ENCODE results near the gene COL11A2. TPM values are rescaled to one million over a fixed set of nuclear protein-coding genes. Genes with fewer than 3 reads are reported as not detected.

The COL11A2 gene
- polyA plus RNA-seq, 3 donors: 0.57 TPM; not detected in 2

DNA sequence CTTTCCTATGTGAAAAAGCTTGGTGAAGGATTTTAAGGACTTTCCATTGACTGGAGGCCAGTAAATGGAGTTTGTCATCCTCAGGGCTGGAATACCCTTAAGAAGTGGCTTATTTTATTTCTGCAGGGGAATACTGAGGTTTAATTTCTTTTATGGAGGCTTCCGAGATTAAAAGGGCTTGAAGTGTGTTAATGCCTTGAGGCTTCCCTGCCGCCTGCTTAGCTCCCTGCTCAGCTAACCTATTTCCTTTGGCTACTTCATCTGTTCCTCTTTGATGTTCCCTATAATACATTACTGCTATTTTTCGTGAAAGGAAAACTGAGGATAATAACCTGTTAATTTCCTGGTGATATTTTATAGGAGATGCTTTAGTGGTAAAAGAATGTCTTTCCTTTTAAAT lies 72.3 kb downstream of the COL11A2 start:
- peaks cover 26% of the 10 kb centered on the region for H3K4me1 Mint-ChIP-seq
- intact Hi-C loops (cut with micrococcal nuclease): loop anchor here in 1 of 2 donors (5.0 kb wide), 2 partner anchors 37 to 127 kb away; no protein-coding TSS in a partner anchor
- Histone ChIP-seq H3K4me1 (ENCODE audit: control insufficient read depth in 1 of 2, insufficient read depth in 2 of 2, low read length in 2 of 2) (peaks cover 19 to 24% of the 10 kb centered on the region in 2 donors), H3K9ac (ENCODE audit: insufficient read depth, low read length, poor library complexity, severe bottlenecking) (no peak overlapping the region), H3K36me3 (replicated peaks in 1 of 2; ENCODE audit: control insufficient read depth in 1 of 2, insufficient read depth in 2 of 2, low read length in 2 of 2) (no peaks in the 10 kb centered on the region), H3K9me3 (replicated peaks in 1 of 2; ENCODE audit: control insufficient read depth in 1 of 2, insufficient read depth in 1 of 2, low read length in 2 of 2) (peaks cover 17 to 18% of the 10 kb centered on the region in 2 donors), H3K27ac (ENCODE audit: low read depth in 1 of 2, low read length in 2 of 2) (no peak overlapping the region), H3K4me2 (replicated peaks; ENCODE audit: extremely low read depth, low read length, poor library complexity, severe bottlenecking) (no peak overlapping the region), H2AFZ (ENCODE audit: insufficient read depth, low read depth, low read length, poor library complexity, severe bottlenecking) (no peak overlapping the region), H3K27me3 (ENCODE audit: control insufficient read depth in 2 of 2, insufficient read depth in 2 of 2, low read length in 2 of 2) (peaks cover 17 to 21% of the 10 kb centered on the region in 2 donors), H4K20me1 (ENCODE audit: insufficient read depth, low read length) (no peaks in the 10 kb centered on the region), H3K4me3 (replicated peaks in 1 of 3; ENCODE audit: low read depth in 2 of 3, low read length in 3 of 3) (no peak overlapping the region), H3K79me2 (ENCODE audit: insufficient read depth, low read length) (no peaks in the 10 kb centered on the region)
- DNase-seq: no peak
- no peak overlapping the region for H3K4me3 Mint-ChIP-seq
- WGBS (ENCODE audit: insufficient coverage): no CpG with 5 or more reads among the region's 3 CpGs
- TF ChIP-seq, protein P1, sequence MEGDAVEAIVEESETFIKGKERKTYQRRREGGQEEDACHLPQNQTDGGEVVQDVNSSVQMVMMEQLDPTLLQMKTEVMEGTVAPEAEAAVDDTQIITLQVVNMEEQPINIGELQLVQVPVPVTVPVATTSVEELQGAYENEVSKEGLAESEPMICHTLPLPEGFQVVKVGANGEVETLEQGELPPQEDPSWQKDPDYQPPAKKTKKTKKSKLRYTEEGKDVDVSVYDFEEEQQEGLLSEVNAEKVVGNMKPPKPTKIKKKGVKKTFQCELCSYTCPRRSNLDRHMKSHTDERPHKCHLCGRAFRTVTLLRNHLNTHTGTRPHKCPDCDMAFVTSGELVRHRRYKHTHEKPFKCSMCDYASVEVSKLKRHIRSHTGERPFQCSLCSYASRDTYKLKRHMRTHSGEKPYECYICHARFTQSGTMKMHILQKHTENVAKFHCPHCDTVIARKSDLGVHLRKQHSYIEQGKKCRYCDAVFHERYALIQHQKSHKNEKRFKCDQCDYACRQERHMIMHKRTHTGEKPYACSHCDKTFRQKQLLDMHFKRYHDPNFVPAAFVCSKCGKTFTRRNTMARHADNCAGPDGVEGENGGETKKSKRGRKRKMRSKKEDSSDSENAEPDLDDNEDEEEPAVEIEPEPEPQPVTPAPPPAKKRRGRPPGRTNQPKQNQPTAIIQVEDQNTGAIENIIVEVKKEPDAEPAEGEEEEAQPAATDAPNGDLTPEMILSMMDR (IDR thresholded peaks at IDR 0.05): no peak
- peaks cover 26 to 37% (median 28%) of the 10 kb centered on the region in 3 donors for H3K27me3 Mint-ChIP-seq (ENCODE audit: low read depth in 3 of 3)
- peaks cover 16 to 33% (median 18%) of the 10 kb centered on the region in 7 donors for H3K9me3 Mint-ChIP-seq
- H3K27ac Mint-ChIP-seq: no peak overlapping the region
- peaks cover 5 to 12% of the 10 kb centered on the region in 2 donors for H3K36me3 Mint-ChIP-seq

DNA sequence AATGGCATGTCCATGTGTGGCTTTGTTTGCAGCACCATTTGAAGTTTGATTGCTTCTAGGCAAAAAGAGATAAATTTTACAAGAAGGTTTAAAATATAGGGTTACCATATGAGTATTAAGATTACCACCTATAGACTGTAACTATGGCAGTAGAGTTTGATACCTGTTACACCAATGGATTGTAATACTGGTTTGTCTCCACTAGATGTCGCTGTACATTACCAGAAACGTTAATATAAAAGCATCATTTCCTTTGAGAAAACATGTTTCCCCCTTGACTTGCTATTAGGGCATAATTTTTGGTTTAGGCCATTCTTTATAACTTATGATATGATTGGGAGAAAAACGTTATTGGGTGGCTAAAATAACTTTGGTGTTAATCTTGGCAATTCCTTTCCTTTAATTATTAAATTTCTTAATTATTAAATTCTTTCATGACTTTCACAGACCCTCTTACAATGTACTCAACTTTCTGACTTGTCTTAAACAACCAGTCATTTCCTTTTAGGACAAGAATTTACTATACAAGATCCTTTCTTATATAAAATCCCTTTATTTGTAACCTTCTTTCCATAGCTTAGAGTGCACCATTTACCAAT lies 73.6 kb downstream of the COL11A2 start:
- peaks cover 40% of the 10 kb centered on the region for H3K4me1 Mint-ChIP-seq
- peaks cover 25 to 35% (median 29%) of the 10 kb centered on the region in 3 donors for H3K27me3 Mint-ChIP-seq (ENCODE audit: low read depth in 3 of 3)
- peak; percentile 37 to 78 (median 64) for DNase-seq
- intact Hi-C loops (cut with micrococcal nuclease): loop anchor here in 1 of 2 donors (5.0 kb wide), 1 partner anchor 129 kb away; no protein-coding TSS in a partner anchor
- Histone ChIP-seq H3K27me3 (ENCODE audit: control insufficient read depth in 2 of 2, insufficient read depth in 2 of 2, low read length in 2 of 2) (peaks cover 17 to 21% of the 10 kb centered on the region in 2 donors), H3K79me2 (ENCODE audit: insufficient read depth, low read length) (no peaks in the 10 kb centered on the region), H3K4me2 (replicated peaks; ENCODE audit: extremely low read depth, low read length, poor library complexity, severe bottlenecking) (no peak overlapping the region), H4K20me1 (ENCODE audit: insufficient read depth, low read length) (no peaks in the 10 kb centered on the region), H3K4me1 (ENCODE audit: control insufficient read depth in 1 of 2, insufficient read depth in 2 of 2, low read length in 2 of 2) (peaks cover 32 to 37% of the 10 kb centered on the region in 2 donors), H3K4me3 (replicated peaks in 1 of 3; ENCODE audit: low read depth in 2 of 3, low read length in 3 of 3) (no peak overlapping the region), H3K9me3 (replicated peaks in 1 of 2; ENCODE audit: control insufficient read depth in 1 of 2, insufficient read depth in 1 of 2, low read length in 2 of 2) (peaks cover 8 to 9% of the 10 kb centered on the region in 2 donors), H3K36me3 (replicated peaks in 1 of 2; ENCODE audit: control insufficient read depth in 1 of 2, insufficient read depth in 2 of 2, low read length in 2 of 2) (no peaks in the 10 kb centered on the region), H3K27ac (ENCODE audit: low read depth in 1 of 2, low read length in 2 of 2) (no peak overlapping the region), H3K9ac (ENCODE audit: insufficient read depth, low read length, poor library complexity, severe bottlenecking) (no peak overlapping the region), H2AFZ (ENCODE audit: insufficient read depth, low read depth, low read length, poor library complexity, severe bottlenecking) (no peak overlapping the region)
- WGBS (ENCODE audit: insufficient coverage): no CpG with 5 or more reads among the region's 3 CpGs
- H3K4me3 Mint-ChIP-seq: no peak overlapping the region
- no peak overlapping the region for H3K27ac Mint-ChIP-seq
- H3K36me3 Mint-ChIP-seq: peaks cover 5 to 10% of the 10 kb centered on the region in 2 donors
- peaks cover 7 to 19% (median 12%) of the 10 kb centered on the region in 7 donors for H3K9me3 Mint-ChIP-seq
- TF ChIP-seq, protein P1 (IDR thresholded peaks at IDR 0.05): peak; percentile 93
